ENCODE measurements around the gene ZNF484. TPM values are rescaled to one million over a fixed set of nuclear protein-coding genes. Genes with fewer than 3 reads are reported as not detected.
"Not testable (repeated sequence)": the region's sequence is repeated elsewhere in the genome, so short reads cannot be mapped to it uniquely, and the experiment has no call there.

The ZNF484 gene
- total and polyA plus RNA-seq, 2 donors (not counting 3 experiments of a cell fraction or from before 2014, with no cell fraction given) = 0.88 to 7.2 TPM

DNA sequence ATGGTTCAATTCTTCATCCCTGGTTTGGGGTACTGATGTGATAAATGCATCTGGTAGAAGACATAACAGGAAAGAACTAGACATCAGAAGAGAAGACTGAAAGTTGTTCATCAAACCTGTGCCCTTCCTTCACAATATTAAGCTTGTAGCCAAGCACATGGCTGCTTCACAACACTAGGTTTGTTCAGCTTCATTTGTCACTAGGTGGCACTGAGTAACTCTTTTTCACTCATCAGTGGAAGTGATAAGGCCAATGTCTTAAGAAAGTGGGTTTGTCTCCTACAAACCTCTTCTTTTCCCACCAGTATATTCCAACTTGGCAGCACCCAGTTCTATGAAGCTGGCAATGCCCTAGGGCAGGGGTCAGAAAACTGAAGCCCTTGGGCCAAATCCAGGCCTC is 26.9 kb downstream of the ZNF484 start:
- POLR2A ChIA-PET = no interaction called here

GRCh38 chr9:92848740-92849139 is 29.1 kb downstream of the ZNF484 start:
- POLR2A ChIA-PET; H3K79me2 ChIP-seq (ENCODE audit: control insufficient read depth, insufficient read depth, low read length); intact Hi-C loops (cut with micrococcal nuclease); dilution Hi-C loops (cut with MboI; ENCODE audit: extremely low pct_ligation_motif_present, low sequenced_read_pairs); H3K9me1 ChIP-seq (replicated peaks; ENCODE audit: control insufficient read depth, extremely low read depth, insufficient read depth, low read length); H4K20me1 ChIP-seq (replicated peaks; ENCODE audit: control insufficient read depth, extremely low read depth, insufficient read depth, low read length); BruUV-seq (replicated peaks); H3K4me2 ChIP-seq (ENCODE audit: insufficient read depth, low read length); H3K4me3 ChIP-seq (replicated peaks in 1 of 3; ENCODE audit: insufficient read depth in 1 of 3, low read depth in 1 of 3, low read length in 3 of 3); H2AFZ ChIP-seq (ENCODE audit: low read depth, low read length); FAIRE-seq; H3K9ac ChIP-seq (replicated peaks; ENCODE audit: extremely low read depth, insufficient read depth, low read length); CTCF ChIA-PET; H3K27me3 ChIP-seq (ENCODE audit: control insufficient read depth in 2 of 2, insufficient read depth in 2 of 2, low read length in 2 of 2); H3K27ac ChIP-seq (ENCODE audit: insufficient read depth, low read depth, low read length); DNase-seq (ENCODE audit: low read depth, low spot score); H3K4me1 ChIP-seq (ENCODE audit: control insufficient read depth, extremely low read depth, insufficient read depth, low read length): not testable (repeated sequence)
- H3K36me3 ChIP-seq (ENCODE audit: control insufficient read depth in 2 of 2, extremely low read depth in 1 of 2, insufficient read depth in 2 of 2, low read length in 2 of 2) = peaks cover 12 to 20% of the 10 kb centered on the region in 2 experiments
- peaks cover 20% of the 10 kb centered on the region for H3K9me3 ChIP-seq (replicated peaks; ENCODE audit: control insufficient read depth, insufficient read depth, low read length)

More for the DNA sequence above, 26.9 kb downstream of the ZNF484 start:
- H2AFZ ChIP-seq (ENCODE audit: low read depth, low read length) = no peak overlapping the region
- no peak overlapping the region for H3K4me3 ChIP-seq (replicated peaks in 1 of 3; ENCODE audit: insufficient read depth in 1 of 3, low read depth in 1 of 3, low read length in 3 of 3)
- no TSS peak for BruUV-seq (replicated peaks)
- H3K36me3 ChIP-seq (ENCODE audit: control insufficient read depth in 2 of 2, extremely low read depth in 1 of 2, insufficient read depth in 2 of 2, low read length in 2 of 2) = peaks cover 17 to 26% of the 10 kb centered on the region in 2 experiments
- no peaks in the 10 kb centered on the region for H3K4me1 ChIP-seq (ENCODE audit: control insufficient read depth, extremely low read depth, insufficient read depth, low read length)
- no peaks in the 10 kb centered on the region for H3K79me2 ChIP-seq (ENCODE audit: control insufficient read depth, insufficient read depth, low read length)
- no peaks in the 10 kb centered on the region for H3K27me3 ChIP-seq (ENCODE audit: control insufficient read depth in 2 of 2, insufficient read depth in 2 of 2, low read length in 2 of 2)
- H3K9me1 ChIP-seq (replicated peaks; ENCODE audit: control insufficient read depth, extremely low read depth, insufficient read depth, low read length) = no peaks in the 10 kb centered on the region
- H3K9ac ChIP-seq (replicated peaks; ENCODE audit: extremely low read depth, insufficient read depth, low read length) = no peak overlapping the region
- CTCF ChIA-PET = no interaction called here
- no peaks in the 10 kb centered on the region for H4K20me1 ChIP-seq (replicated peaks; ENCODE audit: control insufficient read depth, extremely low read depth, insufficient read depth, low read length)
- H3K27ac ChIP-seq (ENCODE audit: insufficient read depth, low read depth, low read length) = no peak overlapping the region
- DNase-seq (ENCODE audit: low read depth, low spot score) (no peak), FAIRE-seq (no peak)
- no peak overlapping the region for H3K4me2 ChIP-seq (ENCODE audit: insufficient read depth, low read length)
- dilution Hi-C loops (cut with MboI; ENCODE audit: extremely low pct_ligation_motif_present, low sequenced_read_pairs) (no loop called here), intact Hi-C loops (cut with micrococcal nuclease) (no loop called here)
- TF ChIP-seq MYC (IDR thresholded peaks at IDR 0.05; ENCODE audit: low read depth, low read length) = no peak
- no peak for TF ChIP-seq FOS (IDR thresholded peaks at IDR 0.05; ENCODE audit: borderline replicate concordance, insufficient read depth, low read length)
- TF ChIP-seq, protein P1, sequence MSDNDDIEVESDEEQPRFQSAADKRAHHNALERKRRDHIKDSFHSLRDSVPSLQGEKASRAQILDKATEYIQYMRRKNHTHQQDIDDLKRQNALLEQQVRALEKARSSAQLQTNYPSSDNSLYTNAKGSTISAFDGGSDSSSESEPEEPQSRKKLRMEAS (IDR thresholded peaks at IDR 0.05; ENCODE audit: insufficient read depth, insufficient read length) = no peak
- no peak for TF ChIP-seq GATA2 (IDR thresholded peaks at IDR 0.05; ENCODE audit: insufficient read depth, insufficient read length, low read depth, low read length)
- TF ChIP-seq, protein P2, sequence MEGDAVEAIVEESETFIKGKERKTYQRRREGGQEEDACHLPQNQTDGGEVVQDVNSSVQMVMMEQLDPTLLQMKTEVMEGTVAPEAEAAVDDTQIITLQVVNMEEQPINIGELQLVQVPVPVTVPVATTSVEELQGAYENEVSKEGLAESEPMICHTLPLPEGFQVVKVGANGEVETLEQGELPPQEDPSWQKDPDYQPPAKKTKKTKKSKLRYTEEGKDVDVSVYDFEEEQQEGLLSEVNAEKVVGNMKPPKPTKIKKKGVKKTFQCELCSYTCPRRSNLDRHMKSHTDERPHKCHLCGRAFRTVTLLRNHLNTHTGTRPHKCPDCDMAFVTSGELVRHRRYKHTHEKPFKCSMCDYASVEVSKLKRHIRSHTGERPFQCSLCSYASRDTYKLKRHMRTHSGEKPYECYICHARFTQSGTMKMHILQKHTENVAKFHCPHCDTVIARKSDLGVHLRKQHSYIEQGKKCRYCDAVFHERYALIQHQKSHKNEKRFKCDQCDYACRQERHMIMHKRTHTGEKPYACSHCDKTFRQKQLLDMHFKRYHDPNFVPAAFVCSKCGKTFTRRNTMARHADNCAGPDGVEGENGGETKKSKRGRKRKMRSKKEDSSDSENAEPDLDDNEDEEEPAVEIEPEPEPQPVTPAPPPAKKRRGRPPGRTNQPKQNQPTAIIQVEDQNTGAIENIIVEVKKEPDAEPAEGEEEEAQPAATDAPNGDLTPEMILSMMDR (IDR thresholded peaks at IDR 0.05; ENCODE audit: extremely low read depth in 1 of 2, insufficient read depth in 1 of 2, low read depth in 1 of 2, low read length in 2 of 2) = no peak
- no peak for TF ChIP-seq EZH2 (IDR thresholded peaks at IDR 0.05; ENCODE audit: borderline replicate concordance, low read depth, low read length, severe bottlenecking)
- no peak for TF ChIP-seq POLR2A (IDR thresholded peaks at IDR 0.05; ENCODE audit: low read depth, low read length)
- peaks cover 18% of the 10 kb centered on the region for H3K9me3 ChIP-seq (replicated peaks; ENCODE audit: control insufficient read depth, insufficient read depth, low read length)
